ENCODE measurements around the gene FBXO31.

Gene FBXO31

DNA sequence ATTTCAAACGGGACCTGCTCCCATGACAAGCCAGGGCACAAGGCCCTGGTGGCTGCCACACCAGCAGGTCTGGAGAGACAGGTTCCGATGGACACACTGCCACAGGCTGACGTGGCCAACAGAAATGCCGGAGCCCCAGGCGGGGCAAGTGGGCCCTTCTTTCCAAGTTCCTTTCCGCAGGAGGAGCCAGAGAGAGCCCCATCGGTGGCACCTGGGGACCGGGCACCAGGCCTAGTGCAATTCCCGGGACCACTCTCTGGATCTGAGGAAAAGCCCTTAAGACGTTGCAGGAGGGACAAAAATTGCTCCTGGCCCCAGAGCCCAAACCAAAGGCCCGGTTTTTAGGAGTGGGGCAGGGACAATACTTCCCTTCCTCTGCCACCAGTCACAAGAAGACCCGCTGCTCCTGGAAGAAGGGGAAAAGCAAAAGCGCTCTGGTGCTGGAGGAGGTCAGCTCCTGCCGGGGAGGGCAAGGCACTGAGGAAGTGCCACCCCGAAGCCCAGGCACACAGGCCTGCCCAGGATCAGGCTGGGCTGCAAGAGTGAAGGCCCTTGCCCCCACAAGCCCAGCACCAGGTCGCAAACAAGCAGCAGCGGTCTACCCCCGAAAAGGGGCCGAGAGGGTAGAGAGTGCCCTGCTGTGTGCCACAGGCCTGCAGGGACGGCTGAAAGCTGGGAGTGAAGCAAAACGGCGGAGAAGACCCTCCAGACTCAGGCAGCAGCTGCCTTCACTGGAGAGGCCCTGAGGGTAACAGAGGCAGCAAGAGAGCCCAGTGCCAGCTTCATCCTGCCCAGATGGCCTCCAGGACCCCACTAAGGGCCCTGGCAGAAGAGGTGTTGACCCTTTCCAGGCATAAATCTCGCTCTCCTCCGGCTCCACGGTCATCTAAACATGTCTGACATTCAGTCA, 37.7 kb upstream of the FBXO31 start:
- no peak for TF ChIP-seq Cebpa-rat (IDR thresholded peaks at IDR 0.05)
- H3K9me3 ChIP-seq (replicated peaks in 1 of 11): no peaks in the 10 kb centered on the region
- H3K27ac ChIP-seq: no peak overlapping the region
- no peak overlapping the region for H3K4me3 ChIP-seq
- H3K4me1 ChIP-seq: no peaks in the 10 kb centered on the region
- peaks cover 5 to 58% (median 29%) of the 10 kb centered on the region in 11 experiments; a peak in 17 of 22 replicates for H4K20me1 ChIP-seq
- H3K9ac ChIP-seq: no peak overlapping the region
- no peaks in the 10 kb centered on the region for H3K27me3 ChIP-seq
- H3K36me3 ChIP-seq: peaks cover 9 to 87% (median 72%) of the 10 kb centered on the region in 11 experiments
- no peak overlapping the region for H3K4me2 ChIP-seq

DNA sequence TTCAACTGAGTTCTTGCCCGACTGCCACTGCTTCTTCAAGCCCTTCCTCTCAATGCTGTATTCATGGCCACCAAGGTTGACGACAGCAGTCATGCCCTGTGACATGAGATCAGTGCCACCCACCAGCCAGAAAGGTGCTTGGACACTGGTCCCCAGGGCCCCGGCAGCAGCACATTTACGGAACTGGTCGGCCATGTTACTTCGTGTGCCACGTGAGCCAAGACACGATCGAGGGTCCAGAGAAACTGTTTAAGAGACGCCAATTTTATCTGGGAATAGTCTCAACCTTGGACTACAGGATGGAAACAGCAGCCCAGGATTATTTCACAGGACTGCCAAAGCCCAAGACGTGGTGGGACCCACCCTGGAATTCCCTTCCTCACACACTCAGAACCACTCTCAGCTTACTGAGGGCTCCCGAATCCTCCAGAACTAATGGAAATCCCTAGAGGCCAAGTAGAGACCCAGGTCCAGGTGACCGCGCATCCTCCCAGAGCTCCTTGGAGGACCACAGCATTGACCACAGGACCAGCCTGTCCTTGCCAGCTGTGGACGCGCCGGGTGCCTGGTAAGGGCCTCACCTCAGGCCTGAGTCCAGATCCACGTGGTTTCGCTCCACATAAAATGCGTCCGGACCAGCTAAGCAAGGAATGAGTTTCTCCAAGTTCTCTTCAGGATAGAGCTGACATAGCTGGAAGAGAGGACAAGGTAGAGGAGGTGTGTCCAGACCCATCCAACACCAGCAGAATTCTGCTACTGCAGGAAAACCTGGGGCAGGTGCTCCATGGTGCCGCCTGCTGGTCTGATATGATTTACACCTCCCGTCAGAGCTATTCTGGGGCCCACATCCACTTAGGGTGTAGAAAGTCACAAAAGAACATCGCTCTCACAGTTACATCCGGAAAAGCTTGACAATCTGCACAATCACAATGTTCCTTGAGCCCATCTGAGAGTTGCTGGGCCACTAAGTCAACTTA, 36.7 kb upstream of the FBXO31 start:
- no peak overlapping the region for H3K4me2 ChIP-seq
- H3K27me3 ChIP-seq: no peaks in the 10 kb centered on the region
- no peaks in the 10 kb centered on the region for H3K4me1 ChIP-seq
- H3K9ac ChIP-seq: no peak overlapping the region
- H4K20me1 ChIP-seq: peaks cover 0 to 50% (median 22%) of the 10 kb centered on the region in 11 experiments; a peak in 16 of 22 replicates
- H3K27ac ChIP-seq: no peak overlapping the region
- H3K36me3 ChIP-seq: peaks cover 9 to 89% (median 77%) of the 10 kb centered on the region in 11 experiments
- no peak for TF ChIP-seq Cebpa-rat (IDR thresholded peaks at IDR 0.05)
- H3K9me3 ChIP-seq (replicated peaks in 1 of 11): no peaks in the 10 kb centered on the region
- H3K4me3 ChIP-seq: no peak overlapping the region

DNA sequence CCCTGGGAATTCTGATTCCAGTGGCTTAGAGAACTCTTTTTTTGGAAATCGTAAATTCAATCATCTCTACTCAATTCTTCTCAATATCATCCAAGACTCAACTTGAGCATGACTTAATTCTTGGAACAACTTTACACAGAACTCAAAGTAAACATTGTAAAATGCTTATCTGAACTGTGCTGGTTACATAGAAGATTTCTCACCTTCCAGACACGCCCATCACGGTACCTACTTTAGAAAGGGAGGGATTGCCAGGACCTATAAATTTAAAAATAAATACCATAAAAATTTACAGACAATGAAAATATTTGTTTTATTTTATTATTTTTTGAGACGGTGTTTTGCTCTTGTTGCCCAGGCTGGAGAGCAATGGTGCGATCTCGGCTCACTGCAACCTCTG, 35.1 kb upstream of the FBXO31 start:
- Histone ChIP-seq H3K27me3 (no peaks in the 10 kb centered on the region), H3K4me1 (no peaks in the 10 kb centered on the region), H3K4me3 (no peak overlapping the region), H3K27ac (no peak overlapping the region), H3K4me2 (no peak overlapping the region), H3K9ac (0 out of 22 replicates have a peak overlapping the region, but pooled peaks of 1 of the 11 experiments have one; percentile 3), H3K36me3 (peaks cover 9 to 95% (median 80%) of the 10 kb centered on the region in 11 experiments), H4K20me1 (peaks cover 0 to 34% (median 12%) of the 10 kb centered on the region in 11 experiments; a peak in 10 of 22 replicates), H3K9me3 (replicated peaks in 1 of 11) (no peaks in the 10 kb centered on the region)
- TF ChIP-seq Cebpa-rat (IDR thresholded peaks at IDR 0.05): no peak

DNA sequence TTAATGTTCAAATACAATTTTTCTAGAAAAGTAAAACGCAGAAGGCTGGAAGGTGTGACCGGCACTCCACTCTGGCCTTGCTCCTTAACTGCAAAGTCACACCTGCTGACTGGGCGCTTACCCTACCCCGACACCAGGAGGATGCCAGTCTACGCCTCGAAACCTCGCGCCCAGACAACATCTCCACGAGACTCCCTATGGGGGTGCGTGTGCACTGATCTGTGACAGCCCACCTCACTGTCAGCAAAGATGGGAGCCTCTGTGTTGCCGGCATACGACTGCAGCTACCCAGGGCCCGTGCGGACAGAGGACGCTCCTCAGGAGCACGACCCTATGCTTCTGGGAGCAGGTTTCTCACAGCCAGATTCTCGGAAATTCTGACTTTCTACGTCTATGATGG, 34.6 kb upstream of the FBXO31 start:
- no peak for TF ChIP-seq Cebpa-rat (IDR thresholded peaks at IDR 0.05)
- H3K27me3 ChIP-seq: no peaks in the 10 kb centered on the region

DNA sequence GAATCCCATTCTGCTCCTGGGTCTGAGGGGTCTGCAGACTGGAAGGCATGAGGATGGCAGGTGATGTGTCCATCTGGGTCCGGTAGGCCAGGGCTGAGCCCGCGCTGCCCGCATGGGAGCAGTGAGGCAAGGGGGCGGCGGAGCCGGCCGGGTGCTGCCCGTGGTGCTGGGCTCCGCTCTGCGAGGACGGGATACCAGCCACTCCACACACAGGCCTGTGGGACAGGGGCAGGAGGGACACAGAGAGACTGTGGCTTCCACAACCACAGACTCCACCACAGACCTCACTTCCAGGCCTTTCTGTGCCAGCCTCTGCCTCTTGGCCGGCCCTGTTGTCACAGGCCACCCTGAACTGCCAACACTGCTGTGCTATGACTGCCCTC, 33.9 kb upstream of the FBXO31 start:
- Histone ChIP-seq H3K9ac (no peak overlapping the region), H3K9me3 (replicated peaks in 1 of 11) (no peaks in the 10 kb centered on the region), H3K27me3 (no peaks in the 10 kb centered on the region), H3K4me1 (no peaks in the 10 kb centered on the region), H3K4me3 (no peak overlapping the region), H3K36me3 (peaks cover 18 to 95% (median 80%) of the 10 kb centered on the region in 11 experiments), H3K27ac (no peak overlapping the region; a peak in 1 of 22 replicates), H4K20me1 (peaks cover 0 to 41% (median 12%) of the 10 kb centered on the region in 11 experiments; a peak in 9 of 22 replicates), H3K4me2 (no peak overlapping the region)
- no peak for TF ChIP-seq Cebpa-rat (IDR thresholded peaks at IDR 0.05)

More for the DNA sequence above, 34.6 kb upstream of the FBXO31 start:
- Histone ChIP-seq H3K4me2 (no peak overlapping the region), H3K4me3 (no peak overlapping the region), H3K9ac (0 out of 22 replicates have a peak overlapping the region, but pooled peaks of 1 of the 11 experiments have one; percentile 3), H3K27ac (no peak overlapping the region), H3K4me1 (no peaks in the 10 kb centered on the region), H3K36me3 (peaks cover 11 to 95% (median 80%) of the 10 kb centered on the region in 11 experiments), H4K20me1 (peaks cover 0 to 34% (median 12%) of the 10 kb centered on the region in 11 experiments; a peak in 9 of 22 replicates), H3K9me3 (replicated peaks in 1 of 11) (no peaks in the 10 kb centered on the region)

DNA sequence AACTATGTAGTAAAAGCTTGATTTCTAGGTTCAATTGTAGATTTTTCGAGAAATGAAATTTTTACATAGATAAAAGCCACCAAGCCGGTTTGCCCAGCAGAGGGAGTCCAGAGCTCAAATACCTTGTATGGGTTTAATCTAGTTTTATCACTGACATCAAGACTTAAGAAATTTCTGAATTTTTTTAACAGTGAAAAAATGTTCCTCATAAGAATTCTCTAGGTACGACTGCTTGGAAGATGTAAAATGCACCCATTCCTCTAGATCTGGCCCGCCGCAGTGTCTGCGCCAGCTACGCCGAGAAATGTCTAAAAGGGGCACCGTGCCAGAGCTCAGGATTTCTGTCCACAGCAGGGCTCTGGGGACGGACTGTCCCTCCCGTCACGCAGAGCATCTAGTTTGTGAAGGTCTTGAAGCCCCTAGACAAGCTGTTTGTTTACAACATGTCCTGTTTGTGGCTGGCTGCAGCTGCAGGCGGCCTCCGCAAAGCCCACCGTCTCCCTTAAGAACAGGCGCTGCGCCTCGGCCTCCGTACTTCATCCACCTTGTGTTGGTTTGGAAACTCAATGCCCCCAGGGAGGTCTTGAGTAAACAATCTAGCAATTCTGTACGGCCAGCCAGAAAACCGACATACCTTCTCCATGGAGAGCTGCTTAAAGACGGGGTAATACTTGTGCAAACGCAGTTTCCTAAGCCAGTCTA, 33.4 kb upstream of the FBXO31 start:
- Histone ChIP-seq H3K9me3 (replicated peaks in 1 of 11) (no peaks in the 10 kb centered on the region), H3K4me2 (no peak overlapping the region), H4K20me1 (peaks cover 0 to 44% (median 12%) of the 10 kb centered on the region in 11 experiments; a peak in 9 of 22 replicates), H3K4me3 (no peak overlapping the region), H3K27ac (no peak overlapping the region; a peak in 1 of 22 replicates), H3K27me3 (no peaks in the 10 kb centered on the region), H3K36me3 (peaks cover 24 to 95% (median 80%) of the 10 kb centered on the region in 11 experiments), H3K9ac (no peak overlapping the region), H3K4me1 (no peaks in the 10 kb centered on the region)
- TF ChIP-seq Cebpa-rat (IDR thresholded peaks at IDR 0.05): no peak

DNA sequence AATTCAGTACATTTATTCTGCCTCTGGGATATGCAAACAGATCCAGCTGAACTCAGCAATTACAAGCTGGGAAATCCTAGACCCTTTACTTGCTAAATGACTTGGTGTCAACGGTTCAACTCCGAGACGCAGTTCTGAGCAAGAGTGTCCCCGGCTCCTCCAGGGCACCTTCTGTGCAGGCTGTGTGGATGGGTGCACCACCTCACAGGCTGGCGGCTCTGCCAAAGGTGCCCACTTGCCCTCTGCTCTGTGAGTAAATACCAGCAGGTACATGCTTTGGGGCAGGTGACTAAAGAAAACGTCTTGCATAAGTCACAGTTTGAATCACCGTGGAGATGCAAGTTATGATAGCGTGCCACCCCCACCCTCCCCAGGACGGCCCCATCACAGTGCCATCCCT, 31.9 kb upstream of the FBXO31 start:
- Histone ChIP-seq H3K9ac (no peak overlapping the region), H4K20me1 (peaks cover 0 to 42% (median 15%) of the 10 kb centered on the region in 11 experiments; a peak in 10 of 22 replicates), H3K4me1 (no peaks in the 10 kb centered on the region), H3K4me3 (no peak overlapping the region), H3K4me2 (no peak overlapping the region), H3K9me3 (replicated peaks in 1 of 11) (no peaks in the 10 kb centered on the region), H3K36me3 (peaks cover 27 to 93% (median 79%) of the 10 kb centered on the region in 11 experiments), H3K27ac (no peak overlapping the region), H3K27me3 (no peaks in the 10 kb centered on the region)
- no peak for TF ChIP-seq Cebpa-rat (IDR thresholded peaks at IDR 0.05)

DNA sequence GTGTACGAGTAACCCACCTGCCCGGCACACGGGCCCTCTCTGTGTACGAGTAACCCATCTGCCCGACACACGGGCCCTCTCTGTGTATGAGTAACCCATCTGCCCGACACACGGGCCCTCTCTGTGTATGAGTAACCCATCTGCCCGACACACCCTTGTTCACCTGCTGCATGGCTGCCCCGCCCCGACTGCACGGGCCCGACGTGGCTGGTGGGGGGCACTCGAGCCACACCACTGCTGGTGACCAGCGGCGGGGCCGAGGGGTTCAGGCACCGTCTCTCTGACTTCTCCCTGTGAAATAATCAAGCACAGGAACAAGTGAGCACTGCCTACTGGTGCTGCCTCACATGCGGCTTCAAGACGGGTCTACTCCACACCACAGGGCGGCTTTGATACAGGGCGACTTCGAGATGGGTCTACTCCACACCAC, 30.7 kb upstream of the FBXO31 start:
- Histone ChIP-seq H3K27ac (no peak overlapping the region), H3K36me3 (peaks cover 24 to 93% (median 81%) of the 10 kb centered on the region in 11 experiments), H3K4me1 (no peaks in the 10 kb centered on the region), H3K27me3 (no peaks in the 10 kb centered on the region), H3K4me2 (no peak overlapping the region), H3K9me3 (replicated peaks in 1 of 11) (no peaks in the 10 kb centered on the region), H4K20me1 (peaks cover 0 to 42% (median 19%) of the 10 kb centered on the region in 11 experiments; a peak in 12 of 22 replicates), H3K4me3 (no peak overlapping the region), H3K9ac (no peak overlapping the region)
- no peak for TF ChIP-seq Cebpa-rat (IDR thresholded peaks at IDR 0.05)

Measured in BLaER1 treated with 17β-estradiol and CSF1 and Interleukin-3, amounts not matched to agents 10 nM and 100 nM (cell line).